HG03280 (cell line): ENCODE results near the gene PRC1.
"Not testable (repeated sequence)": the region's sequence is repeated elsewhere in the genome, so short reads cannot be mapped to it uniquely, and the experiment has no call there.

ENCODE experiments used
- ATAC-seq: cut with Tn5 transposase; IDR thresholded peaks from one replicate; pipeline ENCODE4 v1.9.1; 2021; ENCODE audit warnings: mild to moderate bottlenecking, moderate library complexity; ENCODE audit not compliant: unreplicated experiment

PRC1 gene, protein sequence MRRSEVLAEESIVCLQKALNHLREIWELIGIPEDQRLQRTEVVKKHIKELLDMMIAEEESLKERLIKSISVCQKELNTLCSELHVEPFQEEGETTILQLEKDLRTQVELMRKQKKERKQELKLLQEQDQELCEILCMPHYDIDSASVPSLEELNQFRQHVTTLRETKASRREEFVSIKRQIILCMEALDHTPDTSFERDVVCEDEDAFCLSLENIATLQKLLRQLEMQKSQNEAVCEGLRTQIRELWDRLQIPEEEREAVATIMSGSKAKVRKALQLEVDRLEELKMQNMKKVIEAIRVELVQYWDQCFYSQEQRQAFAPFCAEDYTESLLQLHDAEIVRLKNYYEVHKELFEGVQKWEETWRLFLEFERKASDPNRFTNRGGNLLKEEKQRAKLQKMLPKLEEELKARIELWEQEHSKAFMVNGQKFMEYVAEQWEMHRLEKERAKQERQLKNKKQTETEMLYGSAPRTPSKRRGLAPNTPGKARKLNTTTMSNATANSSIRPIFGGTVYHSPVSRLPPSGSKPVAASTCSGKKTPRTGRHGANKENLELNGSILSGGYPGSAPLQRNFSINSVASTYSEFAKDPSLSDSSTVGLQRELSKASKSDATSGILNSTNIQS

DNA sequence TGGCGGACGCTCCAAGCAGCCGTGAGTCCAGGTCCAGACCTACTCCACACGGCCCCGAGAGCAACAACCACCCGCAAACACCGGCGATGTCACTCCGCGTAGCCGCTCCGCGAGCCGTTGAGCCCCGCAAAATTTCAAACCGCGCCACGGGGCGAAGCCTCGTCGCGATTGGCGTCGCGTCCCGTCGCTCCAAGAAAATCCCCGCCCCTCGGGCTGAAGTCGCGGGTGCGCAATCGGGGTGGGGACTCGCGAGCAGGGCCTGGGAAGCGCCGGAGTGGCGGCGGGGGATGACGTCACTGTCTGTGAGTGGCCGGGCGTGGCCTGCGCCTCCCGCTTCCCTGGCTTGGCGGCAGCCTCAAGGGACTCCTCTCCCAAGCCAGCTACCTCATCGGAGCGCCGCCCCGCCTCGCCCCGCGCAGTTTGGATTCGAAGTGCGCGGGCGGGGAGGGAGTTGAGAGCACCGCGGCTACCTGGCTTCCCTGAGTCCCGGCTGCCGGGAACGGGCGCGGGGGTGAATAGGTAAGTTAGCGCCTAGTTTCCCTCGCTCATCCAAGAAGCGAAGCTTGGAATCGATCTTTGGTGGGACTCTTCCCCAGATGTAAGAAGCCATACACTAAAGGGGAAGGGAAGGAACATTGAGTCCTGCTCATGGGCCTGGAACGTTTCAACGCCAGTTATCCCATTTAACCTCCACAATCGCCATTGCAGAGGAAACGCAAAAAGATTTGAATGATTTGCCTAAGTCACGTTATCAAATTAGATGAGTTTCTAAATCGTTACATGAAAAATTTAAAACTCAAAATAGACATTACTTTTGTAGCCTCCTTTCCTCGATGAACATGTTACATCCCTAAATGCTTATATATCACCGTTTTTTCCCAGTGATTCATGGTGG, at the start of gene PRC1:
TSS of gene PRC1 (minus strand) at position 119 of the 895 bp plus-strand sequence. CDS start at position 1, 118 bp downstream.
- peak; percentile 94 for ATAC-seq

DNA sequence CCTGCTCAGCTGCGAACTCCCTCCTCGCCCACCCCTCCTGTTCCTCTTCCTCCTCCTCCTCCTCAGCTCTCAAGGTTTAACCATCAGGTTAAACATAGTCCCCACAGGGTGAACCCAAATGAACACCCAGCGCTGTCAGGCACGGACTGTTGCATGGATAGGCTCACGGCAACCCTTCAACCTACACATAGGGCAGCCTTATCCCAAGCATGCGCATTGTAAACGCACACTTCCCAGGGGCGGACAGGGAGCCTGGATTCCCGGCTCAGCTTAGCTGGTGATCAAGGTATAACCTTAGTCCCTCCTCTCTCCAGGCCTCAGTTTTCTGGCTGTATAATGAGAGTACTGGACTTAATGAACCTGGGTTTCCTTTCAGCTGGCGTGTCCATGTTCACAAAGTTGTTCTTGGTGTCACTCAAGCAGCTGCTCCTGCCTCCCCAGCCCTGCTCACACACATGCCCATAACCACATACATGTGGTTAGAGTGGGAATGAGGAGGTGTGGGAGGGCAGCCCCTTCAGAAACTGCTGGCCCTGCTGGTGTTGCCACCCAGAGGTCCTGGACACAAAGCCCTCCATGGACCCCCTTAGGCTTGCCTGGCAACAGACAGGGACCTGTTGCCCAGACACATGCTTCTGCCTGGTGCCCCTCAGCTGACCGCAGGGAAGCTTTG, 49.0 kb upstream of the PRC1 start:
- ATAC-seq = no peak

DNA sequence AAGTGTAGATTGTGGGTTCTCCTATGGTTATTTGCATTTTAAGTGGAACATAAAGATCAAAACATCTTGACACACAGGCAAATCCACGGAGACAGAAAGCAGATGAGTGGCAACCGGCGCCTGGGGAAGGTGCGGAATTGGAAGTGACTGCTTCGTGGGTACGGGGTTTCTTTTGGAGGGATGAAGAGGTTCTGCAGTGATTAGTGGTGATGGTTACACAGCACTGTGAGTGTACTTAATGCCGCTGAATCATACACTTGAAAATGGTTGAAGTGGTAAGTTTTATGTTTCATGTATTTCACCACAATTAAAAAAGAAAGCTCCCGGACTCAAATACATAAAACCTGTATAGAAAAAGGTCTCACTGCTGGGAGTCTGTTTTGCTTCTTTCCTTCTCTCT, 46.5 kb upstream of the PRC1 start:
- no peak for ATAC-seq

DNA sequence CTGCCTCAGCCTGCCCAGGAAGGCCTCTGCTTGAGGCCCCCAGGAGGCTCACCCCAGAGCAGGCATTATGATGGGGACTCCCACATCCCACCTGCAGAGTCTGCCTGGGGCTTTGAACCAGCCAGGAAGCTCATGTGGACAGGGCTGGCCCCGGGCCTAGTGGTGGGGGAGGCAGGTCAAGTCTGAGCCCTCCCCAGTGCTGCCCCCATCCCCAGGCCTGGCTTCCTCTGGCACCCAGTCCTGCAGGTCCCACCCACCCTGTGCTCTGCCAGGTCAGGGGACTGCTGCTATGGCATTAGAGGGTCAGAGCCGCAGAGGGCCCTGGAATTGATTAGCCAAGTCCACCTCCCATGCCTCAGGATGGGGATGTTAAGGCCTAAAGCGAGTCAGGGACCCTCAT, 45.7 kb upstream of the PRC1 start:
- no peak for ATAC-seq

DNA sequence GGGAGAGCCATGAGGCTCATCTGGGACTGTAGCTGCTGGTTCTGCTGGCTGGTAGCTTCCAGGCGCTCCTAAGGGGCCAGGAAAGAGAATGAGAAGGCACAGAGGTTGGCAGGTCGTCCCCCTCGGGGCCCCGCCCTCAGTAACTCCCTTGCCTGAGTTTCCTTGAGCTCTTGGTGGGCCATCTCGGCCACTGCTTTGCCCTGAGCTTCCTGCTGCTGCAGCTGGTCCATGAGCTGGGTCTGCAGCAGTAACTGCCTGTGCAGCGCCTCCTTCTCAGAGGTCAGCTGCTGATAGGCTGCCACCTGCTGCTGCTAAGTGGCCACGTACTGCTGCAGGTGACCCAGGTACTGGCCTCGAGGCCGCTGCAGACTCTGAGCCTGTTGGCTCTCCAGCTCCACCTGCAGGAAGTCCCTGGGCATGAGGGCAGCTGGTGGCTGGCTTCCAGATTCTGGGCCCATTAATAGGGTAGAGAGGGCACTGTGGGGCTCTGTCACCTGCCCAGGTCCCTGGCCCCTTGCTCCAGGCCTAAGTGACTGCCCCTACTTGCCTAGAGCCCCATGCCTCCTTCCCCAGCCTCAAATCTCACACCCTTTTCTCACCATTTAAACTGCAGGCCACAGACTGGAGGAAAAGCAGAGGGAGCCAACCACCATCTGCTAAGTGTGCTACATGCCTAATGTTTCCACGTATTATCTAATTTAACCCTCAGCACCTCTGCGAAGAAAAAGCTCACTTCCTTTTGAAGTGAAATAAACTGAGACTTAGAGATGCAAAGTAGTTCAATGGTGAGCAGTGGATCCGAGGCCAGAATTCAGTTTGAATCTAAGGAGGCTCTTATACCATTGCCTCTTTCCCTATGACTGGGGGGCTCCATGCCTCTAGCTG, 38.8 kb upstream of the PRC1 start:
- ATAC-seq = peak; percentile 70

DNA sequence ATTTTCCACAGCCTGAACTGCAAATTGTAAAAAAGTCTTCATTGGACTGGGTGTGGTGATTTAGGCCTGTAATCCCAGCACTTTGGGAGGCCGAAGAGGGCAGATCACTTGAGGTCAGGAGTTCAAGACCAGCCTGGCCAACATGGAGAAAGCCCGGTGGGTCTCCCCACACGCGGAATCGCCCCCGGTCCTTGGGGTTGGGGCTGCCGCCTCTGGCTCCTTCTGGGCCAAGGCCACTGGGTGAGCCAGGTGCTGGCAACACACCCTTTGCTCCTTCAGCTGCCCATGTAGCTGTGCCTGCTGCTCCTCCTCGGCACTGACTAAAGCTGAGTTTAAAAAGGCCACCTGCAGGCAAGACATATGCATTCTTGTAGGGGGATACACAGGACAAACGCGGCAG, 37.5 kb upstream of the PRC1 start:
- ATAC-seq = no peak

DNA sequence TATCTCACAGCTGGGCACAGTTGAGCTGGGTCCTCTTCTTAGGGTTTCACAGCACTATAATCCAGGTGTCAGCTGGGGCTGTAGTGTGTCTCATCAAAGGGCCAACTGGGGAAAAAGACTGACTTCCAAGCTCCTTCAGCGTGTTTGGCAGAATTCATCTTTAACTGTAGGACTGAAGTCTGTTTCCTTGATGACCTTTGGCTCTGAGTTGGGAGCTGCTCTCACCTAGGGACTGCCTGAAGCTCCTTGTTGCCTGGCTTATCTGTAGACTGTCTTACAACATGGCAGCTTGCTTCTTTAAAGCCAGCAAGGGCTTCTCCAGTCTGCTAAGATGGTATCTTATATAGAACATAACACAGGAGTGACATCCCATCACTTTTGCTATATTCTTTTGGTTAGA, 33.3 kb upstream of the PRC1 start:
- ATAC-seq = no peak

DNA sequence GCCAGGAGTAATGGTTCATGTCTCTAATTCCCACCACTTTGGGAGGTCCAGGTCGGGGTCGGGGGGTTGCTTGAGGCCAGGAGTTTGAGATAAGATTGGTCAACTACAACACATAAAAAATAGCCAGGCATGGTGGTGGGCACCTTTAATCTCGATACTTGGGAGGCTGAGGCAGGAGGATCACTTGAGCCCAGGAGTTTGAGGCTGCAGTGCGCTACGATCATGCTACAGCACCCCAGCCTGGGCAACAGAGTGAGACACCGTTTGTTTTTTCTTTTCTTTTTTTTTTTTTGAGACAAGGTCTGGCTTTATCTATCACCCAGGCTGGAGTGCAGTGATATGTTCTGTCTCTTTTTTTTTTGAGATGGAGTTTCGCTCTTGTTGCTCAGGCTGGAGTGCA, 29.4 kb upstream of the PRC1 start:
- no peak for ATAC-seq

DNA sequence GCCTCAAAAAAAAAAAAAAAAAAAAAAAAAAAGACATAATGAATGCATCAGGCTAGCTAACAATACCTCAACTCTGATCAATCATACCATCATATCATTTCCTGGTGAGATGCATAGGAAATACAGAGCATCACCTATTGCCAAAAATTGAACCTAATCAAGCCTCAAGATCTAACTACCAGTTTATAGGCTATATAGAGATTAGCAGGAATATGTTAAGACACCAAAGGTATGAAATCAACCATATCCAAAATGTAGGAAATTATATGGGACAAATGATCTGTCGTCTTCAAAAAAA, 28.4 kb upstream of the PRC1 start:
- no peak for ATAC-seq

DNA sequence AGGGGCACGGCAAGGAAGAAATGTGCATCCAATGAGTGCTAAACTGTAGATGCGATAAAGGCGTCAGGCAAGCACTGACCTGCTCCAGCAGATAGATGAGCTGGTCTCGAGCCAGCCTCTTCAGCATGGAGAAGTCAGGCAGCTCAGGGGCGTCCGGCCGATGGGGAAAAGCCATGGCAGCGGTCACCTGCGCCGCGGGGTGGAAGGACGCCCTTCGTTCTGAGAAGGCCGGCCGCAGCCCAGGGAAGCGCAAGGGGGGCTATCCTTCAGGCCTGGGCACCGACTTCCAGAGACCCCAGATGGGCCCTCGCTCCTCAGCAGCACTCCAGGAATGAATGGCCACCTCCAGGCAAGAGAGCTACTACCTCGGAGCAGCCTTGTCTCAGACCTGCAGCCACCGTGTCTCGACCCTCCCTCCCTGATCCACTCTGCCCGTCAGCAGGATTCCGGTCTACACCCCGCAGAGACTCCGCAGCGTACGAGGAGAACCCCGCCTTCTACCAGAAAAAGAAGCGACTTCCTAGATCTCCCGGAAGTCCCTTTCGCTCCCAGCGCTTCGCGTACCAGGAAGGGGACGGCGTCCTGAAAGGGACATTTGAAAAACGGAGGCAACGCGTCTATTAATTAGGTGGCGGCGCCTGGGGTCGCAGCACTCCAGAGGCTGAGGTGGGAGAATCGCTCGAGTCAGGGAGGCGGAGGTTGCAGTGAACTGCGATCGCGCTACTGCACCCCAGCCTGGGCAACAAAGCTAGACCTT, 27.9 kb upstream of the PRC1 start, which contains the start of gene VPS33B:
TSS of gene VPS33B (minus strand) at position 520 of the 757 bp plus-strand sequence. CDS start at position 175, 345 bp downstream.
- ATAC-seq = peak; percentile 52

DNA sequence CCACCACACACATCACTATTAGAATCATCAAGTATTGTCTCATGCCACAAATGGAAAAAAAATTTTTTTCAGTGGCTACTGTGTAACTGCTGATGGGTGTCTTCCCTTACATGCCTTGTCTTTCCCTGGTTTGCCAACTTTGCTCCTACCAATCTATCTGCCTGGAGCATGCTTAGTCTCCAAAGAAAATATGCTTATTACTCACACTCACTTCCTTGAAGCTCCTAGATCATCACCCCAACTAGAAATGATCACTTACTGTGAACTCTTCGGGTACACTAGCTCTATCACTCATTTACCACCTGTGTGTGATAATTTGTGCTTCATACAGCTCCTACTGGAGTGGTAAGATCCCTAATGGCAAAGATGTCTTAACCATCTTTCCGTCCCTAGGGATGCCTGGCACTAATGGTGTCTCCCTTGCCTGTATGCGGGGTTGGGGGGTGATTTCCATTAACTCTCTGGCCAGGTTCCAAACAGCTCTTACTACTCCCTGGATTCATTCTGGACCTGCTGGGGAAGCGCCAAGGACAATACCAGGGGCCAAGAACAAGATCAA, 27.3 kb upstream of the PRC1 start:
- peak; percentile 23 for ATAC-seq

DNA sequence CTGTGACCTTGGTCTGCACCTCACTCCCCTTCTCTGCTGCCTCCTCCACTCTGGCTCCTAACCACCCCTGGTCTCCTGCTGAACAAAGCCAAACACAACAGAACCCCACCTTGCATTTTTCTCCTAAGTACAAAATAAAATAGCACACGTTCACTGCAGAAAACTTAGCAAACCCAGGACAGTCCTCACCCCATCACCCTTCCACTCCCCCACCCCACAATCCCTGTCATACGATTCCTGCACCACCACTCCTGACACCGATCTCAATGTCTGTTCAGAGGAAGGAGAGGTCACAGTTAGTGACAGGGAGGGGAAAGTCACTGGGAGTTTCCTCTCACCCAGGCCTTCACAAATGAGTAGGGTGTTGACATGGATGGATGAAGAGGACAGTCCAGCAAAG, 23.8 kb upstream of the PRC1 start:
- ATAC-seq = no peak

DNA sequence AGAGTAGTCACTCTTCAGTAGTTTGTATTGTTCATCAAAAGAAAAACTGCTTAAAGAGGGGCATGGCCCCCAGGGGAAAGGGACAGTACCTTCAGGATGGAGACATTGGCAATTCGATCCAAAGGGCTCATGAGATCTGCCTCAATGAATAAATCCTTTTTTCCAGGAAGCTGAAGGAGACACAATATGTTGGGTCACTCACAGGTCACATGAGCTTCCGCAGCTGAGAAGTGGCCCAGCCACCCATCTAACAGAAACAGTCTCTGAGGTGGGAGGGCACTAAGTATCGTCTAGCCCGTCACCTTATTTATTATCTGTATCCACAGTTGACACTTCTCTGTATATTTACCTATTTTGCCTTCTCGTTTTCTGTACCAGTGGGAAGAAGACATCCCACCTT, 23.4 kb upstream of the PRC1 start:
- no peak for ATAC-seq

DNA sequence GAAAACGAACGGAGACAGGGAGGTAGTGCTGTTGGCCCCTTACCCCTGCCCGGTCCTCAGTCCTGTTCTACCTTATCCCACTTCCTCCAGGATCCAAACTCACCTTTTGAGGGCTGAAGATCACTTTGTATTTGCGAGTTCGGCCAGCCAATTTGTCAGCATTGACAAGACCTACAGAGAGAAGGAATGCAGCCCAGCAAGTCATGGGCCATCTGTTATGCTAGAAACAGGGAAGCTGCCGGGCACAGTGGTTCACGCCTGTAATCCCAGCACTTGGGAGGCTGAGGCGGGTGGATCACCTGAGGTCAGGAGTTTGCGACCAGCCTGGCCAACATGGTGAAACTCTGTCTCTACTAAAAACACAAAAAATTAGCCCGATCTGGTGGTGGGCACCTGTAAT, 19.4 kb upstream of the PRC1 start:
- ATAC-seq = not testable (repeated sequence)

DNA sequence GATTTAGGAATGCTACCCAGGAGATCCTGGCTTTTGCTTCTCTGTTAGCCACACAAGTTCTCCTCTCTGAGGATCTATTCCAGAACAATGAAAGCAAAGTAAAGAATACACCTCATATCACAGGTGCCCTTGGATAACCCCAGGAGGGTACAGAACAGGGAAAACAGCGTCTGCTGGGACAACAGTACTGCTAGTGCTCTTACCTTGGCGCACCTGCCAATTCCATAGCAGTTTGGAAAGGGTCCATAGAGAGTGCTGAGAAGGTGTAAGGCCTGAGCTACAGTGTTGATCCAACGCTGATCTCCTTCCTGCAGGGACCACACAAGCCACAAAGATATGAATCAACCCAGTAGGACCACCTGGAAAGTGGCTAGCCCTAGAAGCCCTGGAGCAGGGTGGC, 12.9 kb upstream of the PRC1 start:
- ATAC-seq = no peak

DNA sequence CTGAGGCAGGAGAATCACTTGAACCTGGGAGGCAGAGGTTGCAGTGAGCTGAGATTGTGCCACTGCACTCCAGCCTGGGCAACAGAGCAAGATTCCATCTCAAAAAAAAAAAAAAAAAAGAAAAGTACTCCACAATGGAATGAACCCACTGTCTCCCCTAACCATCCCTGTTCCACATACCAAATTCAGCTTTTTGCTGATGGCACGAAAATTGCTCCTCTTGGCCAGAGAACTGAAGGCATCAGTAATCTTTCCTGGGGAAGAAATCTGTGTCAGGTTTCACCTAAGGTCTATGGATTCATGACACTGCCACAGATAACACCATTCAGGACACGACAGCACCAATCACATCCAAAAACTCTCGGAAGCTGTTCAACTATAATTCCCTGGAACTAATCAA, 6.9 kb upstream of the PRC1 start:
- no peak for ATAC-seq

DNA sequence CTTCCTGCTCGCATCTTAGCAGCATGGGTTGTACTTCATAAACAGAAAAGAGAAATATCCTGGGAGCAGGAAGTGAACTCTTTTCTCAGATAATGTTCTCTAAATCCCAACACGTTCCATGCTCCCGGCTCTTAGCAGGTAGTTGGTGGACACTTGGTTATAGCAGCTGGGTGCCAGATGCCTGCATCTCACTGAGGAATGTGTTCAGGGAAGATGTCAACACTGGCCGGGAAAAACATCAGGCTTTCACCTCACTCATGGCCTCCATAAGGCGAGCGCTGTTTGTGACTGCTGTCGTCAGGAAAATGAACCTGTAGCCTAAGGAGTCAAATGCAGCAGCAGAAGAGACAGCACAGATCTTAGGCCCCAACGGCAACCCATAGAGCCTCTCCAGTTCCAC, 4.4 kb upstream of the PRC1 start:
- ATAC-seq = no peak

DNA sequence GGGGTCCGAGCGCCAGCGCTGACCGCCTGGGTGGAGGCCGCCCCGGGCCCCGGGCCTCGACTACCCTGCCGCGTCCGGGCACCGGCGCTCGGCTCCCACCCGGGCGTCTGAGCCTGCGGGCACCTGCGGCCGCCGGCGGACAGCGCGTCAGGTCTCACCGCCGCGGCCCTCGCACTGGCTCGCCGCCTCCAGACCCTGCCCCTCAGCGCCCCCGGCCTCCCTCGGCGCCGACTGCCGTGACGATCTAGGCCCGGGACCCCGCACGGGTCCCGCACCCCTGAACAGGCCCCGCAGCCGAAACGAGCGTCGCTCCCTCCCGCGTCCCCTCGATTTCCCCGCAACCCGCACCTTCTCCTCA, 297 bp downstream of the PRC1 start:
- peak; percentile 8 for ATAC-seq

DNA sequence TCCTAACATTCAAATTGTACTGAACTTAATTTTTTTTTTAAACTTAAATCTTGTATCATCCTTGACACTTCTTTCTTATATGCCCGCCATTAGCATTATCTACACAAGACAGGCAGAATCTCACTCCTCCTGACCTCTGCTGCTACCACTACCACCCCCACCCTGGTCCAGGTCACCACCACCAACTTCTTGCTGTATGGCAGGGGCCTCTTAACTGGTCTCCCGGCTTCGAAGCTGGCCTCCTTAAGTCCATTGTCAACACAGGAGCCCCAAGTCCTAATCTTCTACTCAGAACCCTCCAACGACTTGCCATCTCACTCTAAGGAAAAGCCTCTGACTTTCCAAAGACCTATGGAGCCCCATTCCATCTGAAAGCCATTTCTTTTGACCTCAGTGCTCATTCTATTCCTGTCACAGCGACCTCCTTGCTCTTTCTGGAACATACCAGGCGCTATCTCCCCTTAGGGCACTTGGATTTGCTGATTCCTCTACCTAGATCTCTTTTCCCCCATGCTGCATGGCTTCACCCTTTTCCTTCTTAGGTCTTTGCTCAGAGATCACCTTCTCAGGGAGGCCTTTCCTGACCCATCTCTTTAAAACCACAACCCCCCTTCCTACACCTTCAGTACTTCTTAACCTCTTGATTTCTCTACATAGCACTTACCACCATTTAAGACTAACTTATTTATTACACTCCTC, 2.6 kb downstream of the PRC1 start:
- no peak for ATAC-seq
